Cardiac fibroblast (primary cell): ENCODE measurements around the gene USO1.

Experiments used
- DNase-seq, 2 donors: peaks; one replicate each; pipeline versions ENCODE4 v3.0.0 to v3.0.0-alpha.2; 2010; ENCODE audit warnings: low read depth in 2 of 2
- H3K4me3 ChIP-seq, 2 donors: replicated peaks in 1 of 2; 1 replicate in 1 of 2; 2 replicates in 1 of 2; pipeline ENCODE4 v1.5.1; 2011; ENCODE audit warnings: low read depth in 2 of 2, low read length in 2 of 2, mild to moderate bottlenecking in 2 of 2, moderate library complexity in 1 of 2
- TF ChIP-seq, protein P1 (sequence below): IDR thresholded peaks from one replicate; pipeline ENCODE4 v1.5.1; 2011; ENCODE audit warnings: low read depth, mild to moderate bottlenecking, low read length, inconsistent platforms

USO1 gene

DNA sequence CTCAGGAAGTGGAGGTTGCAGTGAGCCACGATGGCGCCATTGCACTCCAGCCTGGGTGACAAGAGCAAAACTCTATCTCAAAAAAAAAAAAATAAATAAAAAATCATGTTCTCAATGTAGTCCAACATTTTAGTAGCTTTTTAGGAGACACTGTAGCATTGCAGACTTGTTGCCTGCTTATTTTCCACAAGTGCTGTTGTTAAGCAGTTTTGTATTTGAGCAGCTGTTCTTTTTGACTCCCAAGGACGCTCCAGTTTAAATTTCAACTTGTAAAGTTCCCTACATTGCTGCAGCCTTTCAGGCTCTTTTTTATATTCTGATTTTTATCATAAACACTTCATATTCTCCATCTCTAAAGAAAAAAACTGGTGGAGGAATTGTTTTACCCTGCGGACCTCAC, 94.7 kb downstream of the USO1 start:
- H3K4me3 ChIP-seq, result no peak overlapping the region
- TF ChIP-seq, protein P1, sequence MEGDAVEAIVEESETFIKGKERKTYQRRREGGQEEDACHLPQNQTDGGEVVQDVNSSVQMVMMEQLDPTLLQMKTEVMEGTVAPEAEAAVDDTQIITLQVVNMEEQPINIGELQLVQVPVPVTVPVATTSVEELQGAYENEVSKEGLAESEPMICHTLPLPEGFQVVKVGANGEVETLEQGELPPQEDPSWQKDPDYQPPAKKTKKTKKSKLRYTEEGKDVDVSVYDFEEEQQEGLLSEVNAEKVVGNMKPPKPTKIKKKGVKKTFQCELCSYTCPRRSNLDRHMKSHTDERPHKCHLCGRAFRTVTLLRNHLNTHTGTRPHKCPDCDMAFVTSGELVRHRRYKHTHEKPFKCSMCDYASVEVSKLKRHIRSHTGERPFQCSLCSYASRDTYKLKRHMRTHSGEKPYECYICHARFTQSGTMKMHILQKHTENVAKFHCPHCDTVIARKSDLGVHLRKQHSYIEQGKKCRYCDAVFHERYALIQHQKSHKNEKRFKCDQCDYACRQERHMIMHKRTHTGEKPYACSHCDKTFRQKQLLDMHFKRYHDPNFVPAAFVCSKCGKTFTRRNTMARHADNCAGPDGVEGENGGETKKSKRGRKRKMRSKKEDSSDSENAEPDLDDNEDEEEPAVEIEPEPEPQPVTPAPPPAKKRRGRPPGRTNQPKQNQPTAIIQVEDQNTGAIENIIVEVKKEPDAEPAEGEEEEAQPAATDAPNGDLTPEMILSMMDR, result no peak
- no peak for DNase-seq

DNA sequence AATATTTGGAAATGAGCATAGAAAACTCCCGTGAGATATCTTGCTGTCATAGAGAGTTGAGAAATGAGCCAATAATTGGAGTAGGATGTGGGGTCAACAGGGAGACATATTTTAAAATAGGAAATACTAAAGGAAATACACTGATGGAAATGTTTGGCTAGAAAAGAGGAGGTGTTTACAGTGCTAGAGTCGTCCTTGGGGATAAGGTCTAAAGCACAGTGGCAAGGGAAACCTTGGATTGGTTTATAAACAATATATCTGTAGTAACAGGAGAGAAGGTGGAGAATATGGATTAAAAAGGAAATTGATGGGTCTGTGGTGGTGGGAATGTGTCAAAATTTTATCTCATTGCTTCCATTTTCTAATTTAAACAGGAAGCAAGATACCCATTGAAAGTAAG, 95.8 kb downstream of the USO1 start:
- TF ChIP-seq, protein P1, result no peak
- H3K4me3 ChIP-seq, result no peak overlapping the region
- DNase-seq, result no peak

DNA sequence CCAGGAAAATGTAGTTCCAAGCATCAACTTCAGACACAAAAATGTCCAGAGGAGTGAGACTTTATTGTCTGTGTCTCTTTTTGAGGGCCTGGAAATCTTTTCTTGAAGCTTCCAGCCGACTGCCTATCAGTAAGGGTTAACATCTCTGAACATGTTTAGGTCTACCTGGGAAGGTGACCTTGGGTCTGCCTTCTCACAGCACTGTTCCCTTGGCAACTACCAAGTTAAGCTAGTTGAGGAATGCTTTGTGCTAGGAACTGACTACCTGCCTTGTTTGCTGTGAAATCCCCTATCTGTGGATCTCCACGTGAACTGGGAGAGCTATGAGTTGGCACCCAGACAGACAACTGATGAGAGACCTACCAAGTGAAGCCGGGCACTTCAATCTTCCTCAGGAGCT, 96.3 kb downstream of the USO1 start:
- H3K4me3 ChIP-seq, result no peak overlapping the region
- DNase-seq, result no peak
- TF ChIP-seq, protein P1, result no peak

DNA sequence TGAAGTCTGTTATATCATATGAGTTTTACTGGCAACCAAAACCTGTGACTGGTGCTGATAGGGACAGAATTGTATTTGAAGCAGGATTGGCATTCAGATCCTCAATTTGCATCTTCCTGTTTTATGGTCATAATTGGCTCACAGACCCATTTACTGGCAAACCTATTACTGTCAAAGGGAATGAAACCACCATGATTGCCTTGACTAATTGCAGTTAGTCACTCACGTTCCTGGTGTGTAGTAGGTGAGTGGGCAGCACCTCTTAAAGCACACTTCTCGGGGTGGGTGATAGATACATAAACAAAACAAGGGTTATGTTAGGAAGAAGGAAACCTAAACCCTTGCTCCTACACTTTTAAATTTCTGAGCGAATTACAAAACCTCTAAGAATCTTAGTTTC, 96.8 kb downstream of the USO1 start:
- TF ChIP-seq, protein P1, result no peak
- DNase-seq, result no peak
- no peak overlapping the region for H3K4me3 ChIP-seq

DNA sequence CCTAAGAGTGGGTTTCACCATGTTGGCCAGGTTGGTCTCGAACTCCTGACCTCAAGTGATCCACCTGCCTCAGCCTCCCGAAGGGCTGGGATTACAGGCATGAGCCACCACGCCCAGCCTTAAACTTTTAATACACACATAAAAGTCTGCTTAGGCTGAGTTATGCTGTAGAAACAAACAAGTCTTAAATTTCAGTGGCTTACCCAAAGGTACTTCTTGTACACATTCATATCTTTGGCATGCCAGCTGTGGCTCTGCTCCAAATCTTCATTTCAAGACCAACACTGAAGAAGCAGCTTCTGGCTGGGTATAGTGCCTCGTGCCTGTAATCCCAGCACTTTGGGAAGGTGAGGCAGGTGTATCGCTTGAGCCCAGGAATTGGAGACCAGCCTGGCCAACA, 97.6 kb downstream of the USO1 start:
- TF ChIP-seq, protein P1, result no peak
- peak; percentile 26 to 48 for DNase-seq
- H3K4me3 ChIP-seq, result no peak overlapping the region

DNA sequence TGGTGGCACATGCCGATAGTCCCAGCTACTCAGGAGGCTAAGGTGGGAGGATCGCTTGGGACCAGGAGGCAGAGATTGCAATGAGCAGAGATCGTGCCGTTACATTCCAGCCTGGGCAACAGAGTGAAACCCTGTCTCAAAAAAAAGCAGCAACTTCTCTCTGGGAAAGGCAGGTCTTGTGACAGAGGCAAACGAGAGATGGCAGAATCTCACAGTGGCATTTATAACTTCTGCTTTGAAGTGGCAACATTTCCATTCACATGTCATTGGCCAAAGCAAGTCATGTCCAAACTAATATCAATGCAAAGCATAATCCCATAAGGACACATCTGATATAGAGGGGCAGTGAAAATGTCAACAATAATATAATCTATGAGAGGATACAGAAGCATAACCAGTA, 98.0 kb downstream of the USO1 start:
- DNase-seq, result no peak
- no peak overlapping the region for H3K4me3 ChIP-seq
- TF ChIP-seq, protein P1, result no peak

DNA sequence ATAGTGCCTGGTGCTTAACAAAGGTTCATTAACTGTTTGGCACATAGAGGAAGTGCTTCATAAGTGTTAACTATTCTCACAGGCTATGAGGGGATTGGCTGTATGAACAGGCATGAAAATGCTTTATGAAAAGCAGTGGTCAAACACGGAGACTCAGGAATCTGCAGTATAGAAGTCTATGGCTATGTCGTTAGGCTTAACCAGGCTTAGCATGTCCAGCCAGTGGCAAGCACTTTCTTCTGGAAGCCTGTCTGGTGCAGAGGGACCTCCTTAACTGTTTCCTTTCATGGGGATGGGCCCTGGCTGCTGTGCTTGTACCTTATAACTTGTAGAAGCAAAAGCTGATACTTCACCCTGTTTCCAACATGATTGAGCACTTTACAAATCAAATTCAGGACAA, 99.4 kb downstream of the USO1 start:
- TF ChIP-seq, protein P1, result no peak
- no peak for DNase-seq
- H3K4me3 ChIP-seq, result no peak overlapping the region
